Left lung (tissue), 10 donors: ENCODE data around the gene ZNF148. TPM values are rescaled to one million over a fixed set of nuclear protein-coding genes. Genes with fewer than 3 reads are reported as not detected.

ENCODE experiments used
- ATAC-seq: fragments of 200-7000 bp; cut with Tn5 transposase; one replicate; pipeline ENCODE4 v1.9.1; 2020; ENCODE audit warnings: moderate library complexity
- DNase-seq, 4 donors: peaks; one replicate each; pipeline ENCODE4 v3.0.0-alpha.2; 2013 to 2020
- H3K27ac ChIP-seq, 2 donors: fragments of 200-600 bp; sonication (generic) in 1 of 2; one replicate each; pipeline versions ENCODE4 v1.5.0 to v1.8.0; 2020 to 2021
- H3K27me3 ChIP-seq, 2 donors: fragments of 200-600 bp; sonication (generic) in 1 of 2; one replicate each; pipeline versions ENCODE4 v1.5.0 to v1.8.0; 2020 to 2021
- H3K36me3 ChIP-seq, 2 donors: fragments of 200-600 bp; sonication (generic) in 1 of 2; one replicate each; pipeline versions ENCODE4 v1.5.0 to v1.8.0; 2020 to 2021
- H3K4me1 ChIP-seq, 2 donors: fragments of 200-600 bp; one replicate each; pipeline ENCODE4 v1.8.0; 2021
- H3K4me3 ChIP-seq, 2 donors: fragments of 200-600 bp; sonication (generic) in 1 of 2; one replicate each; pipeline versions ENCODE4 v1.5.0 to v1.8.0; 2020 to 2021; ENCODE audit warnings: mild to moderate bottlenecking in 1 of 2
- H3K9me3 ChIP-seq, 2 donors: fragments of 200-600 bp; sonication (generic) in 1 of 2; one replicate each; pipeline versions ENCODE4 v1.5.0 to v1.8.0; 2020 to 2021
- CTCF ChIP-seq, 2 donors: fragments of 200-600 bp; sonication (generic) in 1 of 2; IDR thresholded peaks; one replicate each; pipeline versions ENCODE4 v1.5.0 to v1.8.0; 2021; ENCODE audit warnings: antibody characterized with exemption in 2 of 2
- intact Hi-C, 2 donors: fragments of 100-400 bp; cut with DNase I; formaldehyde crosslinking; loops; one replicate each; pipeline versions ENCODE4 v1.11.2 to v1.14.2; 2022
- polyA plus RNA-seq, 6 donors: library from polyadenylated mRNA; unstranded; fragments of 120-200 nt; gene quantifications; one replicate each; pipeline ENCODE4 v1.2.1, GENCODE V29; 2013; ENCODE audit not compliant: insufficient read length in 6 of 6
- total RNA-seq, 2 donors: library from RNA; stranded (reverse); fragmentation: NEBNext Ultra II Directional; extraction: Animal tissue kit (Norgen Biotek cat#: 25700); gene quantifications; one replicate each; pipeline ENCODE4 v1.2.1, GENCODE V29; 2021
- donor health status: DM: no; HTN: yes; CAD: no.
- donor health status: DM: no; HTN: no; CAD: no.

ZNF148 gene
- total and polyA plus RNA-seq, 8 donors: 35.2 to 44.9 (median 40.3) TPM

GRCh38 chr3:125188955-125189354 is 186.2 kb downstream of the ZNF148 start:
- Histone ChIP-seq H3K27me3 (no peaks in the 10 kb centered on the region), H3K9me3 (no peaks in the 10 kb centered on the region), H3K27ac (no peak overlapping the region), H3K4me3 (no peak overlapping the region), H3K36me3 (peaks cover 0 to 7% of the 10 kb centered on the region in 2 donors), H3K4me1 (no peaks in the 10 kb centered on the region)
- no peak for TF ChIP-seq CTCF (IDR thresholded peaks at IDR 0.05)
- DNase-seq (no peak), ATAC-seq (no peak)
- intact Hi-C loops: no loop called here

GRCh38 chr3:125187599-125187910 is 187.6 kb downstream of the ZNF148 start:
- Histone ChIP-seq H3K4me1 (no peaks in the 10 kb centered on the region), H3K27ac (no peak overlapping the region), H3K9me3 (no peaks in the 10 kb centered on the region), H3K4me3 (no peak overlapping the region), H3K36me3 (peaks cover 0 to 7% of the 10 kb centered on the region in 2 donors), H3K27me3 (no peaks in the 10 kb centered on the region)
- no peak for DNase-seq
- ATAC-seq: no peak
- TF ChIP-seq CTCF (IDR thresholded peaks at IDR 0.05): no peak
- intact Hi-C loops: no loop called here

GRCh38 chr3:125186800-125187598 is 188.1 kb downstream of the ZNF148 start:
- H3K9me3 ChIP-seq: no peaks in the 10 kb centered on the region
- TF ChIP-seq CTCF (IDR thresholded peaks at IDR 0.05): no peak
- intact Hi-C loops: no loop called here
- no peaks in the 10 kb centered on the region for H3K4me1 ChIP-seq
- peaks cover 0 to 7% of the 10 kb centered on the region in 2 donors for H3K36me3 ChIP-seq
- no peak overlapping the region for H3K27ac ChIP-seq
- H3K4me3 ChIP-seq: no peak overlapping the region
- no peaks in the 10 kb centered on the region for H3K27me3 ChIP-seq
- DNase-seq (no peak), ATAC-seq (no peak)

- DNase-seq: peak in 1 of 4 donors; percentile 34
- intact Hi-C loops: no loop called here
- peak; percentile 53 for ATAC-seq
- Histone ChIP-seq H3K4me3 (no peak overlapping the region), H3K9me3 (no peaks in the 10 kb centered on the region), H3K27ac (no peak overlapping the region), H3K27me3 (no peaks in the 10 kb centered on the region), H3K4me1 (no peaks in the 10 kb centered on the region), H3K36me3 (peaks cover 0 to 7% of the 10 kb centered on the region in 2 donors)
- TF ChIP-seq CTCF (IDR thresholded peaks at IDR 0.05): no peak
These were observed 188.8 kb downstream of the ZNF148 start for GRCh38 chr3:125186261-125186787.

- DNase-seq: no peak
- intact Hi-C loops: no loop called here
- no peaks in the 10 kb centered on the region for H3K27me3 ChIP-seq
- H3K4me3 ChIP-seq: no peak overlapping the region
- no peaks in the 10 kb centered on the region for H3K9me3 ChIP-seq
- H3K36me3 ChIP-seq: peaks cover 0 to 7% of the 10 kb centered on the region in 2 donors
- H3K27ac ChIP-seq: no peak overlapping the region
- no peaks in the 10 kb centered on the region for H3K4me1 ChIP-seq
- no peak for ATAC-seq
- no peak for TF ChIP-seq CTCF (IDR thresholded peaks at IDR 0.05)
These were observed 189.3 kb downstream of the ZNF148 start for GRCh38 chr3:125185805-125186204.
